IMR-90 (cell line): ENCODE data around the gene SORBS1. TPM values are rescaled to one million over a fixed set of nuclear protein-coding genes. Genes with fewer than 3 reads are reported as not detected.
A peak's percentile ranks its signal among the peaks of the same experiment; 100 is the strongest.

Source experiments
- ATAC-seq: fragments of 200-7000 bp; cut with Tn5 transposase; 2 replicates; pipeline ENCODE4 v1.9.1; 2020; ENCODE audit warnings: low read depth, mild to moderate bottlenecking, moderate library complexity
- BruUV-seq: library from RNA; stranded (reverse); fragments of 400-500 nt; replicated peaks from 2 replicates; lab custom pipeline; 2021; lab: Mats Ljungman, UMichigan
- CTCF ChIA-PET: fragments of 300-600 bp; formaldehyde crosslinking; extraction: SDS; loops from one replicate; lab custom pipeline; 2021; ENCODE audit warnings: antibody characterized with exemption; lab: Yijun Ruan, JAX
- POLR2A ChIA-PET: fragments of 300-600 bp; sonication (Branson Sonifier 250); formaldehyde crosslinking; loops from one replicate; lab custom pipeline; 2022; ENCODE audit warnings: antibody characterized with exemption; ENCODE audit not compliant: unreplicated experiment; lab: Charles Lee
- DNase-seq: peaks from one replicate; pipeline ENCODE4 v3.0.0; 2013
- H2AFZ ChIP-seq: replicated peaks from 2 replicates; pipeline ENCODE3; 2013; ENCODE audit warnings: low read length, mild to moderate bottlenecking; ENCODE audit not compliant: poor library complexity
- H2AK5ac ChIP-seq: 2 replicates; pipeline ENCODE4 v1.6.1; 2013; ENCODE audit warnings: low read depth, low read length, inconsistent platforms
- H2AK9ac ChIP-seq: replicated peaks from 2 replicates; pipeline ENCODE3; 2013; ENCODE audit warnings: mild to moderate bottlenecking, low read depth, low read length, moderate library complexity; ENCODE audit not compliant: poor library complexity
- H2BK120ac ChIP-seq: 2 replicates; pipeline ENCODE4 v1.6.1; 2013; ENCODE audit warnings: low read depth, low read length, inconsistent platforms
- H2BK15ac ChIP-seq: 3 replicates; pipeline ENCODE4 v1.6.1; 2013; ENCODE audit warnings: low read depth, low read length, inconsistent platforms
- H2BK20ac ChIP-seq: 2 replicates; pipeline ENCODE4 v1.6.1; 2013; ENCODE audit warnings: low read depth, mild to moderate bottlenecking, inconsistent platforms, low read length, moderate library complexity
- H2BK5ac ChIP-seq: 2 replicates; pipeline ENCODE4 v1.6.1; 2013; ENCODE audit warnings: mild to moderate bottlenecking, low read depth, low read length, inconsistent platforms; ENCODE audit not compliant: poor library complexity, severe bottlenecking
- H3K14ac ChIP-seq: replicated peaks from 2 replicates; pipeline ENCODE4 v1.6.1; 2013; ENCODE audit warnings: low read depth, low read length, inconsistent platforms
- H3K18ac ChIP-seq: 2 replicates; pipeline ENCODE4 v1.6.1; 2013; ENCODE audit warnings: low read depth, low read length, control low read depth
- H3K23ac ChIP-seq: 2 replicates; pipeline ENCODE4 v1.6.1; 2013; ENCODE audit warnings: low read depth, low read length, inconsistent platforms
- H3K27ac ChIP-seq: 2 replicates; pipeline ENCODE4 v1.5.1; 2013; ENCODE audit warnings: mild to moderate bottlenecking, control low read depth, low read length; ENCODE audit not compliant: insufficient read depth
- H3K27me3 ChIP-seq: 2 replicates; pipeline ENCODE4 v1.6.1; 2013; ENCODE audit warnings: low read length; ENCODE audit not compliant: control insufficient read depth, insufficient read depth
- H3K36me3 ChIP-seq: 2 replicates; pipeline ENCODE4 v1.6.1; 2013; ENCODE audit warnings: low read length, mixed read lengths; ENCODE audit not compliant: control insufficient read depth, insufficient read depth
- H3K4ac ChIP-seq: 2 replicates; pipeline ENCODE4 v1.6.1; 2013; ENCODE audit warnings: low read depth, low read length, inconsistent platforms
- H3K4me1 ChIP-seq: 2 replicates; pipeline ENCODE4 v1.6.1; 2013; ENCODE audit warnings: low read length, mixed read lengths; ENCODE audit not compliant: control insufficient read depth, insufficient read depth
- H3K4me2 ChIP-seq: 2 replicates; pipeline ENCODE4 v1.6.1; 2013; ENCODE audit warnings: low read depth, mild to moderate bottlenecking, control low read depth, low read length, moderate library complexity
- H3K4me3 ChIP-seq: 2 replicates; pipeline ENCODE4 v1.5.1; 2013; ENCODE audit warnings: low read depth, mild to moderate bottlenecking, control low read depth, low read length, moderate library complexity; ENCODE audit not compliant: insufficient read depth
- H3K56ac ChIP-seq: 2 replicates; pipeline ENCODE4 v1.6.1; 2013; ENCODE audit warnings: low read length, inconsistent platforms; ENCODE audit not compliant: insufficient read depth; ENCODE audit errors: extremely low read depth
- H3K79me1 ChIP-seq, 2 experiments: 2 replicates each; pipeline ENCODE4 v1.6.1; 2013; ENCODE audit warnings: low read length in 2 of 2, inconsistent platforms in 1 of 2, low read depth in 1 of 2
- H3K9ac ChIP-seq: 2 replicates; pipeline ENCODE4 v1.6.1; 2013; ENCODE audit warnings: low read depth, low read length, control low read depth
- H3K9me1 ChIP-seq: 2 replicates; pipeline ENCODE4 v1.6.1; 2013; ENCODE audit warnings: low read length, inconsistent platforms; ENCODE audit not compliant: insufficient read depth
- H3K9me3 ChIP-seq: 2 replicates; pipeline ENCODE4 v1.6.1; 2013; ENCODE audit warnings: low read length; ENCODE audit not compliant: control insufficient read depth, insufficient read depth
- H4K20me1 ChIP-seq: 2 replicates; pipeline ENCODE4 v1.6.1; 2013; ENCODE audit warnings: low read length, inconsistent platforms; ENCODE audit not compliant: insufficient read depth
- H4K5ac ChIP-seq: 2 replicates; pipeline ENCODE4 v1.6.1; 2013; ENCODE audit warnings: mild to moderate bottlenecking, low read depth, low read length, control low read depth
- H4K8ac ChIP-seq, 2 experiments: 2 replicates each; pipeline ENCODE4 v1.6.1; 2013; ENCODE audit warnings: low read depth in 2 of 2, low read length in 2 of 2, control low read depth in 1 of 2, inconsistent platforms in 1 of 2
- H4K91ac ChIP-seq: 2 replicates; pipeline ENCODE4 v1.6.1; 2013; ENCODE audit warnings: low read depth, low read length, inconsistent platforms; ENCODE audit not compliant: insufficient read depth
- CEBPB ChIP-seq: IDR thresholded peaks from 2 replicates; pipeline ENCODE4 v1.6.1; 2012; ENCODE audit warnings: low read depth, low read length, improper control_type of control experiment
- MXI1 ChIP-seq: IDR thresholded peaks from 2 replicates; pipeline ENCODE4 v1.6.1; 2012; ENCODE audit warnings: low read depth, mild to moderate bottlenecking, low read length, moderate library complexity, borderline replicate concordance
- WGBS, 2 experiments: methylation state at CpG; one replicate each; pipeline versions ENCODE4 v1.1.5 to v1.1.7; 2013; ENCODE audit warnings: missing lambda C conversion rate in 2 of 2; ENCODE audit not compliant: insufficient read length in 1 of 2; ENCODE audit errors: extremely low coverage in 2 of 2; 5-methylcytosine and 5-hydroxymethylcytosine counted together
- dilution Hi-C: fragments of 300-500 bp; cut with HindIII; formaldehyde crosslinking; loops from one replicate; pipeline ENCODE4 v1.14.3; 2018; ENCODE audit warnings: low sequenced_read_pairs; ENCODE audit not compliant: unreplicated experiment
- in situ Hi-C: fragments of 300-500 bp; cut with MboI; formaldehyde crosslinking; loops from 3 replicates; pipeline ENCODE4 v1.14.3; 2019; ENCODE audit warnings: low sequenced_read_pairs, inconsistent platforms, mixed read lengths
- intact Hi-C: fragments of 100-400 bp; cut with micrococcal nuclease; formaldehyde crosslinking; loops from 2 replicates; pipeline ENCODE4 v1.10.0; 2022
- polyA plus RNA-seq, 3 experiments: library from polyadenylated mRNA; depleted of rRNA; stranded (reverse); fragments of >200 nt; gene quantifications; 2 replicates each; pipeline ENCODE4 v1.2.3, GENCODE V29; 2012; ENCODE audit warnings: low replicate concordance in 1 of 3
- total RNA-seq: library from RNA; depleted of rRNA; stranded (reverse); fragments of >200 nt; gene quantifications from 2 replicates; pipeline ENCODE4 v1.2.3, GENCODE V29; 2012

SORBS1 gene
- total and polyA plus RNA-seq, 2 of the 4 experiments (the other 2 are of a cell fraction): 0.18 to 0.32 TPM

DNA sequence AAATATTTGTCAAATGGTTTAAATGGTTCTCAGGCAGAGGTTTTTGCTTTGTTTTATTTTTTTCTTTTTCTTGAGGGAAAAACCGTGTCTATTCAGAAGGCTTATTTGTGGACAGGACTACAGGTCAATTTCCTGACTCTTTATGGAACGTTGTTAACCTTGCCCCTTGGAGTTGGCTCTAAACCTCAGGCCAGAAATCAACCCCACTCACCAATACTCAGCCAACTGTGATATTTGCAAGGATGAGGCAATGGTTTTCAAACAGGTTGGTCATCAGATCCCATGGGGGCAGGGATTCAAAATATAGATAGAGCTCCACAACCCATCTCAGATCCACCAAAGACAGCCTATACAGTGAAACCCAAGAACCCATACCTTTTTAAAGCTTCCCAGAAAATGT lies 280.5 kb downstream of the SORBS1 start:
- Histone ChIP-seq H3K27ac (peak overlapping the region; percentile 6; the same call in 1 of the 2 replicates), H3K14ac (no peak overlapping the region), H2BK120ac (0 out of 2 replicates have a peak overlapping the region, but pooled peaks have one; percentile 35), H2AK5ac (no peak overlapping the region), H4K91ac (no peak overlapping the region), H4K20me1 (peaks cover 83% of the 10 kb centered on the region), H3K27me3 (no peaks in the 10 kb centered on the region), H3K9ac (no peak overlapping the region), H4K8ac (no peak overlapping the region), H3K56ac (no peak overlapping the region), H3K4me1 (peaks cover 32% of the 10 kb centered on the region), H3K18ac (peak overlapping the region; percentile 19; the same call in 1 of the 2 replicates), H2BK20ac (no peak overlapping the region), H2BK15ac (no peak overlapping the region), H3K36me3 (0 out of 2 replicates have a peak, but pooled peaks cover 6% of the 10 kb centered on the region), H2BK5ac (peak overlapping the region; percentile 20), H3K4me3 (no peak overlapping the region), H2AFZ (no peak overlapping the region), H3K4ac (0 out of 2 replicates have a peak overlapping the region, but pooled peaks have one; percentile 2), H3K4me2 (no peak overlapping the region), H3K9me3 (no peaks in the 10 kb centered on the region), H3K9me1 (peaks cover 32% of the 10 kb centered on the region), H4K5ac (no peak overlapping the region), H3K79me1 (peaks cover 9 to 80% of the 10 kb centered on the region in 2 experiments; a peak in 2 of 4 replicates), H3K23ac (no peak overlapping the region), H2AK9ac (no peak overlapping the region)
- dilution Hi-C loops (no loop called here), in situ Hi-C loops (no loop called here), intact Hi-C loops (no loop called here)
- ATAC-seq (no peak), DNase-seq (no peak)
- WGBS, 2 experiments: no CpG with 5 or more reads among the region's 2 CpGs
- BruUV-seq: no TSS peak
- POLR2A ChIA-PET: no interaction called here
- CTCF ChIA-PET: interaction anchor here (0.6 to 0.8 kb wide), 2 partner anchors 9 to 66 kb away, joined by 3 read pairs; no protein-coding TSS in a partner anchor
- TF ChIP-seq CEBPB: 0 out of 2 replicates have a peak, but pooled peaks have one; percentile 7
- no peak for TF ChIP-seq MXI1
